CD8-positive, alpha-beta memory T cell (primary cell): Measurements from ENCODE around the gene TMED8. TPM values are rescaled to one million over a fixed set of nuclear protein-coding genes. Genes with fewer than 3 reads are reported as not detected.
"Not testable (repeated sequence)": the region's sequence is repeated elsewhere in the genome, so short reads cannot be mapped to it uniquely, and the experiment has no call there.

ENCODE experiments used
- CTCF ChIA-PET: fragments of 350-600 bp; sonication (Branson Sonifier 250); formaldehyde crosslinking; loops from one replicate; lab custom pipeline; 2021; ENCODE audit warnings: antibody characterized with exemption; lab: Charles Lee
- POLR2A ChIA-PET: fragments of 350-600 bp; sonication (Branson Sonifier 250); formaldehyde crosslinking; loops from one replicate; lab custom pipeline; 2021; ENCODE audit warnings: antibody characterized with exemption; lab: Charles Lee
- DNase-seq, 5 donors: peaks; one replicate each; pipeline versions ENCODE4 v3.0.0 to v3.0.0-alpha.2; 2020 to 2022; ENCODE audit warnings: mixed read lengths in 1 of 5
- H3K27ac ChIP-seq: one replicate; pipeline ENCODE4 v1.7.0; 2013; ENCODE audit warnings: low read depth, mild to moderate bottlenecking, low read length, moderate library complexity
- H3K27me3 ChIP-seq: 2 replicates; pipeline ENCODE4 v1.7.0; 2013; ENCODE audit warnings: low read length, mild to moderate bottlenecking; ENCODE audit not compliant: insufficient read depth, poor library complexity, severe bottlenecking
- H3K36me3 ChIP-seq: 2 replicates; pipeline ENCODE4 v1.7.0; 2013; ENCODE audit warnings: mild to moderate bottlenecking, low read length, moderate library complexity; ENCODE audit not compliant: insufficient read depth
- H3K4me1 ChIP-seq: 2 replicates; pipeline ENCODE4 v1.7.0; 2013; ENCODE audit warnings: mild to moderate bottlenecking, low read length, moderate library complexity; ENCODE audit not compliant: insufficient read depth
- H3K4me3 ChIP-seq: 2 replicates; pipeline ENCODE4 v1.7.0; 2013; ENCODE audit warnings: mild to moderate bottlenecking, low read length
- H3K9me3 ChIP-seq: 2 replicates; pipeline ENCODE4 v1.7.0; 2013; ENCODE audit warnings: mild to moderate bottlenecking, low read length
- H3K27ac Mint-ChIP-seq, 8 donors: one replicate each; pipeline ENCODE4 v1.8.0; 2020 to 2021; ENCODE audit warnings: mixed read lengths in 8 of 8, mild to moderate bottlenecking in 6 of 8, inconsistent platforms in 3 of 8, moderate library complexity in 3 of 8
- H3K27me3 Mint-ChIP-seq, 2 donors: one replicate each; pipeline ENCODE4 v1.8.0; 2020 to 2021; ENCODE audit warnings: mixed read lengths in 2 of 2, mild to moderate bottlenecking in 1 of 2, moderate library complexity in 1 of 2
- H3K36me3 Mint-ChIP-seq, 3 donors: one replicate each; pipeline ENCODE4 v1.8.0; 2020 to 2021; ENCODE audit warnings: mixed read lengths in 3 of 3, inconsistent platforms in 1 of 3, mild to moderate bottlenecking in 1 of 3
- H3K4me1 Mint-ChIP-seq, 3 donors: one replicate each; pipeline ENCODE4 v1.8.0; 2020 to 2021; ENCODE audit warnings: mixed read lengths in 3 of 3, inconsistent platforms in 1 of 3, mild to moderate bottlenecking in 1 of 3
- H3K4me3 Mint-ChIP-seq, 7 donors: one replicate each; pipeline ENCODE4 v1.8.0; 2020 to 2021; ENCODE audit warnings: mixed read lengths in 7 of 7, mild to moderate bottlenecking in 6 of 7, moderate library complexity in 4 of 7, inconsistent platforms in 2 of 7
- H3K9me3 Mint-ChIP-seq, 5 donors: one replicate each; pipeline ENCODE4 v1.8.0; 2020 to 2022; ENCODE audit warnings: mixed read lengths in 5 of 5, mild to moderate bottlenecking in 3 of 5, moderate library complexity in 2 of 5, inconsistent platforms in 1 of 5
- polyA plus RNA-seq: library from polyadenylated mRNA; unstranded; fragments of 300-500 nt; fragmentation: Illumina TruSeq; gene quantifications from one replicate; pipeline ENCODE4 v1.2.3, GENCODE V29; 2021
- total RNA-seq, 2 experiments: library from RNA; stranded (reverse); gene quantifications; one replicate each; pipeline ENCODE4 v1.2.3, GENCODE V29; 2021

Gene TMED8
- total and polyA plus RNA-seq, 3 experiments from 2014 or later, result 3.2 to 22.2 (median 20.9) TPM

DNA sequence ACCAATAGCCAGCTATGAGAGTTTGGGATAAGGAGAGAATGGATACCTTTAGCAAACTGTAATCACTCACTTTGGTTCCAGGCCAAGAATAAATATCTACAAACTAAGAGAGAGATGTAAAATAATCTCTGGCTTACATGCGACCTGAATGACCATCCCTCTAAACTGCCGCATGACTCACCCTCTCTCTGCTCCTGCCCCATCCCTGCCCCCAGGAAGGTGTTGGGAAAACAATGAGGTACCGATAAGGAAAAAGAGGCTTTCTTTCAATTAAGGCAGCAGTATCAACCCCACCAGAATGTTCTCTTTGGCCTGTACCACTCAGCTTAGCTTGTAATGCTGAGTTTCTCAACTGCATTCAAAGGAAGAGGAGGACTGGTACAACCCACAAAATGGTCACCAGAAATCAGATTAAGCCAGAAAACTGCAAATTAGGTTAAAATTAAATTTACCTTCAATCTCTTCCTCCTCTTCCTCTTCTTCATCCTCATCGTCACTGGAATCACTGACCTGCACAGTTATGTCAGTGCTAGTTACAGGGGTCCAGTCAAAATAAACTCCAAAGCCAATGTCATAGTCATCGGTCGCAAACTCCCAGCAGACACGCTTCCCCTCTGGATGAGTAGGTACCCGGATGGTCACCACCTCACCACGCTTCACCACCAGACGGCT, 34.0 kb downstream of the TMED8 start:
- no peaks in the 10 kb centered on the region for H3K27me3 Mint-ChIP-seq
- H3K4me1 Mint-ChIP-seq, result no peaks in the 10 kb centered on the region
- ChIA-PET POLR2A (no interaction called here), CTCF (no interaction called here)
- Histone ChIP-seq H3K27ac (no peak overlapping the region), H3K9me3 (no peaks in the 10 kb centered on the region), H3K4me1 (no peaks in the 10 kb centered on the region), H3K36me3 (peaks cover 5% of the 10 kb centered on the region), H3K4me3 (no peak overlapping the region), H3K27me3 (no peaks in the 10 kb centered on the region)
- H3K27ac Mint-ChIP-seq, result peak overlapping the region in 1 of 8 donors; percentile 77
- H3K36me3 Mint-ChIP-seq, result peaks cover 12 to 66% (median 30%) of the 10 kb centered on the region in 3 donors
- no peak for DNase-seq
- no peaks in the 10 kb centered on the region for H3K9me3 Mint-ChIP-seq
- no peak overlapping the region for H3K4me3 Mint-ChIP-seq

DNA sequence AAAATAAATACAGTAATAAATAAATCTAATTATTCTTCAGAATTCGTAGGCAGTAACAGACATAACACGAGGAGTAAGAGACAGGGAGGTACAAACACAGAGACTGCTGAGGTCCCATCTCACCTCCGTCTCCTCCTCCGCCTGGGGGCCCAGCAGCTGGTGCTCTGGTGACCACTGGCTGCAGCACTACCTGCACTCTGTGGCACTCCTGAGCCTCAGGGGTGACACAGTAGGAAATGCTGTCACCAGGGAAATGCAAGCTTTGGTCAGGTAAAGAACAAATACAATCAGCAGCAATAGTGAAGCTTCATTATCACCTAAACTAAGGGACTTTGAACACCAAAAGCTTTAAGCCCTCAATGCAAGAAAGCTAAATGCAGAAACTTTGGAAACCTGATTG, 36.5 kb downstream of the TMED8 start:
- Histone ChIP-seq H3K4me1 (no peaks in the 10 kb centered on the region), H3K27ac (no peak overlapping the region), H3K36me3 (peaks cover 5% of the 10 kb centered on the region), H3K9me3 (no peaks in the 10 kb centered on the region), H3K4me3 (no peak overlapping the region), H3K27me3 (no peaks in the 10 kb centered on the region)
- H3K36me3 Mint-ChIP-seq, result peaks cover 7 to 58% (median 25%) of the 10 kb centered on the region in 3 donors
- DNase-seq, result no peak
- H3K4me1 Mint-ChIP-seq, result no peaks in the 10 kb centered on the region
- POLR2A ChIA-PET, result no interaction called here
- CTCF ChIA-PET, result no interaction called here
- no peaks in the 10 kb centered on the region for H3K27me3 Mint-ChIP-seq
- H3K4me3 Mint-ChIP-seq, result no peak overlapping the region
- H3K27ac Mint-ChIP-seq, result no peak overlapping the region
- H3K9me3 Mint-ChIP-seq, result no peaks in the 10 kb centered on the region

DNA sequence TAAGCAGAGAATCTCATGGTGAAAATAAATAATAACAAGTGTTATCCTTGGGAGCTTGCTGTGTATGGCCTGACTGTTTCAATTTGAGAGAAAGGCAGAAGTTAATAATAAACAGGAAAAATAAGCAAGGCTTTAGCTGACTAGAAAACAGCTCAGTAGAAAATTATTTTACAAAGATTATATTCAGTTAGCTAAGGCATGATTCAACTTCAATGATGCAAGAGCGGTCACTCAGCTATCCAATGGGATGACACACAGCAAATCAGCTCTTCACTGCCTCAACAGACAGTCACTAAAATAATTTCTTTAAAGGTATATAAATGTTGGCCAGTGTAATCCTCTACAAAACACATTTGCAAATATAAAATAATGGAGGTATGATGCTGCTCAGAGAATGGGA, 37.5 kb downstream of the TMED8 start:
- peaks cover 7 to 56% (median 25%) of the 10 kb centered on the region in 3 donors for H3K36me3 Mint-ChIP-seq
- peaks cover 5% of the 10 kb centered on the region for H3K36me3 ChIP-seq
- no peaks in the 10 kb centered on the region for H3K4me1 ChIP-seq
- no peaks in the 10 kb centered on the region for H3K9me3 Mint-ChIP-seq
- no peaks in the 10 kb centered on the region for H3K4me1 Mint-ChIP-seq
- H3K4me3 Mint-ChIP-seq, result no peak overlapping the region
- H3K27me3 ChIP-seq, result no peaks in the 10 kb centered on the region
- no peak overlapping the region for H3K27ac ChIP-seq
- H3K9me3 ChIP-seq, result no peaks in the 10 kb centered on the region
- H3K27me3 Mint-ChIP-seq, result no peaks in the 10 kb centered on the region
- no peak for DNase-seq
- H3K4me3 ChIP-seq, result no peak overlapping the region
- POLR2A ChIA-PET, result no interaction called here
- H3K27ac Mint-ChIP-seq, result peak overlapping the region in 1 of 8 donors; percentile 12
- CTCF ChIA-PET, result no interaction called here

DNA sequence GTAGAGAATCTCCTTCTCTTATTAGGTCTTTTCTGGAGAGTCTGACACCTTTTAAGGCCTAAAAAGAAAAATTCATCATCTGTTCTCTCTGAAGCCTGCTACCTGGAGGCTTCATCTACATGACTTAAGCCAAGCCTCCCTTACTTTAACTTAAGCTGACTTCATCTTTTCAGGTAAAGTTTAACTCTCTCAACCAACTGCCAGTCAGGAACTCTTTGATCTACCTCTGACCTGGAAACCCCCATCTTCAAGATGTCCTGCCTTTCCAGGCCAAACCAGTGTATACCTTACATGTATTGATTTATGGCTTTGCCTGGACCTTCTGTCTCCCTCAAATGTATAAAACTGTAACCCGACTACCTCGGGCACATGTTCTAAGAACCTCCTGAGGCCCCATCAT, 38.6 kb downstream of the TMED8 start:
- Mint-ChIP-seq H3K4me3 (no peak overlapping the region), H3K36me3 (peaks cover 7 to 44% (median 19%) of the 10 kb centered on the region in 3 donors), H3K27me3 (no peaks in the 10 kb centered on the region), H3K27ac (no peak overlapping the region), H3K9me3 (no peaks in the 10 kb centered on the region), H3K4me1 (no peaks in the 10 kb centered on the region)
- POLR2A ChIA-PET, result no interaction called here
- H3K27me3 ChIP-seq, result no peaks in the 10 kb centered on the region
- CTCF ChIA-PET, result no interaction called here
- no peak for DNase-seq
- peaks cover 5% of the 10 kb centered on the region for H3K36me3 ChIP-seq
- H3K27ac ChIP-seq, result no peak overlapping the region
- H3K9me3 ChIP-seq, result no peaks in the 10 kb centered on the region
- H3K4me3 ChIP-seq, result no peak overlapping the region
- H3K4me1 ChIP-seq, result no peaks in the 10 kb centered on the region

DNA sequence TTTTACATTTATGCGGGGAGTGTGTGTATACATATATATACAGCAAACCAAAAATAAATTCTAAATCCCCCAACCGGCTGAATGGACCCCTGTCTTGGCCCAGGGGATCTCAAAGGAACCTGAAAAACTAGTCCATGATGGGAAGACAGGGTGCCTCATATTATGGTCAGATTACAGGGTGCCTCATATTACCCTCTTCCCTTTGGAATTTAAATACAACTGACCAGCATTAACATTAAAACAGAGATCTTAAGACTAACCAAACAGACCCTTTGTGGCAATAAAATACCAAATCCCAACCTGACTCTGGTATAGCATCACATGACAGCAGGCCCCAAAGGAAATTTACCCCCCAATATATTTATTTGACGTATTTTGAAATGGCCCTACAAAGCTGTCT, 39.0 kb downstream of the TMED8 start:
- no peaks in the 10 kb centered on the region for H3K27me3 ChIP-seq
- H3K36me3 Mint-ChIP-seq, result peaks cover 7 to 40% (median 16%) of the 10 kb centered on the region in 3 donors
- H3K4me1 ChIP-seq, result no peaks in the 10 kb centered on the region
- no peaks in the 10 kb centered on the region for H3K9me3 Mint-ChIP-seq
- ChIA-PET POLR2A (no interaction called here), CTCF (no interaction called here)
- H3K27ac Mint-ChIP-seq, result no peak overlapping the region
- H3K36me3 ChIP-seq, result peaks cover 5% of the 10 kb centered on the region
- H3K4me3 Mint-ChIP-seq, result no peak overlapping the region
- no peaks in the 10 kb centered on the region for H3K9me3 ChIP-seq
- H3K4me1 Mint-ChIP-seq, result no peaks in the 10 kb centered on the region
- H3K4me3 ChIP-seq, result no peak overlapping the region
- no peak for DNase-seq
- H3K27ac ChIP-seq, result no peak overlapping the region
- H3K27me3 Mint-ChIP-seq, result no peaks in the 10 kb centered on the region

DNA sequence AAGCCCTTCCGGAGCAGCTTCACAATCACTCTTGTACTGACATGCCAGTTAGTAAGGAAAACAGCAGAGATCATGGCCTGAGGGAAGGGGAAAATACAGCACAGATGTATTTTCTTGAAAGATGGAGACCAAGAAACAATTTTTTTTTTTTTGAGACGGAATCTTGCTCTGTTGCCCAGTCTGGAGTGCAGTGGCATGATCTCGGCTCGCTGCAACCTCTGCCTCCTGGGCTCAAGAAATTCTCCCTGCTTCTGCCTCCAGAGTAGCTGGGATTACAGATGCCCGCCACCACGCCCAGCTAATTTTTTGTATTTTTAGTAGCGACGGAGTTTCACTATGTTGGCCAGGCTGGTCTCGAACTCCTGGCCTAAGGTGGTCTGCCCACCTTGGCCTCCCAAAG, 39.6 kb downstream of the TMED8 start:
- H3K27ac ChIP-seq, H3K36me3 ChIP-seq, H3K9me3 Mint-ChIP-seq, H3K4me1 ChIP-seq, H3K27me3 Mint-ChIP-seq, H3K4me3 Mint-ChIP-seq, POLR2A ChIA-PET, H3K27me3 ChIP-seq, H3K4me1 Mint-ChIP-seq, DNase-seq, H3K9me3 ChIP-seq, H3K4me3 ChIP-seq, CTCF ChIA-PET: not testable (repeated sequence)
- peaks cover 7 to 34% (median 13%) of the 10 kb centered on the region in 3 donors for H3K36me3 Mint-ChIP-seq
- peak overlapping the region in 3 of 8 donors; percentile 38 to 47 (median 47) for H3K27ac Mint-ChIP-seq

DNA sequence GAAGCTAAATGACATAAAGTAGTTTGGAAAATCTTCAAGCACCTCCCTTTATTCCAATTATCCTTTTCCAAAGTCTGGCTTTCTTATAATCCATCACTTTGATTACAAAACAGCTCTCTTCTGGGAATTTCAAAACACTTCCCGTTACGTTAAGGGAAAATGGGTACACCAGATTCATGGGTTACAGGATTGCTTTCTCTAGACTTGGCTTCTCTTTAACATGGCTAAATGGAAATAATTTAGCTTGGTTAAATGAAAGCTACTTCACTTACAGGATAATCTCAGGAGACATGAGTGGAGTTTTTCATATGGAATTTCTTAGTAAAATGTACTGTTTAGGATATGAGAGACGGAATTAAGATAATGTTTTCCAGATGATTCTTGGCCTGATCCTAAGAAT, 41.3 kb downstream of the TMED8 start:
- H3K36me3 ChIP-seq, result no peaks in the 10 kb centered on the region
- no peaks in the 10 kb centered on the region for H3K27me3 Mint-ChIP-seq
- ChIA-PET POLR2A (no interaction called here), CTCF (no interaction called here)
- H3K9me3 ChIP-seq, result no peaks in the 10 kb centered on the region
- no peaks in the 10 kb centered on the region for H3K4me1 ChIP-seq
- no peak overlapping the region for H3K4me3 Mint-ChIP-seq
- H3K4me1 Mint-ChIP-seq, result no peaks in the 10 kb centered on the region
- H3K27me3 ChIP-seq, result no peaks in the 10 kb centered on the region
- H3K27ac Mint-ChIP-seq, result no peak overlapping the region
- DNase-seq, result no peak
- H3K4me3 ChIP-seq, result no peak overlapping the region
- H3K36me3 Mint-ChIP-seq, result peaks cover 0 to 17% (median 6%) of the 10 kb centered on the region in 3 donors
- H3K27ac ChIP-seq, result no peak overlapping the region
- no peaks in the 10 kb centered on the region for H3K9me3 Mint-ChIP-seq

DNA sequence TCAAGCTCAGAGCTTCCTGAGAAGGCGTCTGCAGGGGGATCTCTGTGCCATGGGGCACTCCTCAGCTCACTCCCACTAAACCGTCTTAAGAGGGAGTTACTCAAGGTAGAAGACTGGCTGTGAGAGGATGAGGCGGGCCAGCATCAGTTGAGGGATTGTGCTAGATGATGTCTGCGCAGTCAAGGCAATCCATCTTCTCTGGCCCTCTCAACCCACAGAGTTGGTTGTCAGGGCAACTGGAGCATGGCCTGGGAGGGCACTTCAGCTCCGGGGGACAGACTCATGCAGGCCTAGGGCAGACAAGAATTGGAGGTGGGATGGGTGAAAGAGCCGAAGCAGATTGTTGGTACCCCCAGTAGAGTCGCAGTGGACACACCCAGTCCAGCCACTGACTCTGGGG, 47.0 kb downstream of the TMED8 start:
- H3K9me3 ChIP-seq, result no peaks in the 10 kb centered on the region
- Mint-ChIP-seq H3K4me3 (no peak overlapping the region), H3K27ac (no peak overlapping the region), H3K4me1 (no peaks in the 10 kb centered on the region), H3K36me3 (no peaks in the 10 kb centered on the region), H3K27me3 (no peaks in the 10 kb centered on the region), H3K9me3 (no peaks in the 10 kb centered on the region)
- no peak overlapping the region for H3K27ac ChIP-seq
- no peaks in the 10 kb centered on the region for H3K27me3 ChIP-seq
- no peaks in the 10 kb centered on the region for H3K4me1 ChIP-seq
- CTCF ChIA-PET, result interaction anchor here (1.2 to 2.4 kb wide), 2 partner anchors 9 to 14 kb away, joined by 3 to 9 read pairs; partner anchors contain the start of genes GSTZ1 and POMT2
- H3K36me3 ChIP-seq, result no peaks in the 10 kb centered on the region
- no peak overlapping the region for H3K4me3 ChIP-seq
- no peak for DNase-seq
- POLR2A ChIA-PET, result no interaction called here
